RWPE2 (cell line): Measurements from ENCODE around the gene GALNT18.

Experiments used
- ATAC-seq: fragments of 200-7000 bp; cut with Tn5 transposase; 3 replicates; pipeline ENCODE4 v1.9.1; 2021; ENCODE audit warnings: low read depth
- DNase-seq: peaks from one replicate; pipeline ENCODE4 v3.0.0-alpha.2; 2020; ENCODE audit warnings: low spot score
- H3K27ac ChIP-seq: fragments of 450-650 bp; 2 replicates; pipeline ENCODE4 v1.5.1; 2017; ENCODE audit warnings: mild to moderate bottlenecking; ENCODE audit not compliant: poor library complexity, severe bottlenecking
- H3K27me3 ChIP-seq: fragments of 250-450 bp; sonication (Bioruptor Pico); 2 replicates; pipeline ENCODE4 v1.5.1; 2021; ENCODE audit warnings: mild to moderate bottlenecking, moderate library complexity; ENCODE audit not compliant: insufficient read depth, poor library complexity, severe bottlenecking
- H3K36me3 ChIP-seq: fragments of 250-450 bp; sonication (Bioruptor Pico); 2 replicates; pipeline ENCODE4 v1.5.1; 2020; ENCODE audit warnings: low read depth, mild to moderate bottlenecking, moderate library complexity
- H3K4me1 ChIP-seq: fragments of 250-450 bp; sonication (Bioruptor Pico); 2 replicates; pipeline ENCODE4 v1.5.1; 2021; ENCODE audit warnings: mild to moderate bottlenecking, moderate library complexity; ENCODE audit not compliant: insufficient read depth, poor library complexity, severe bottlenecking
- H3K4me3 ChIP-seq: fragments of 250-450 bp; sonication (Bioruptor Pico); 2 replicates; pipeline ENCODE4 v1.5.1; 2021; ENCODE audit warnings: mild to moderate bottlenecking, moderate library complexity; ENCODE audit not compliant: severe bottlenecking
- H3K9me3 ChIP-seq: fragments of 250-450 bp; sonication (Bioruptor Pico); 2 replicates; pipeline ENCODE4 v1.5.1; 2021; ENCODE audit warnings: mild to moderate bottlenecking, moderate library complexity; ENCODE audit not compliant: severe bottlenecking
- CTCF ChIP-seq: fragments of 450-650 bp; IDR thresholded peaks from one replicate; pipeline ENCODE4 v1.5.1; 2017; ENCODE audit warnings: mild to moderate bottlenecking, moderate library complexity; ENCODE audit not compliant: poor library complexity, severe bottlenecking

The GALNT18 gene

DNA sequence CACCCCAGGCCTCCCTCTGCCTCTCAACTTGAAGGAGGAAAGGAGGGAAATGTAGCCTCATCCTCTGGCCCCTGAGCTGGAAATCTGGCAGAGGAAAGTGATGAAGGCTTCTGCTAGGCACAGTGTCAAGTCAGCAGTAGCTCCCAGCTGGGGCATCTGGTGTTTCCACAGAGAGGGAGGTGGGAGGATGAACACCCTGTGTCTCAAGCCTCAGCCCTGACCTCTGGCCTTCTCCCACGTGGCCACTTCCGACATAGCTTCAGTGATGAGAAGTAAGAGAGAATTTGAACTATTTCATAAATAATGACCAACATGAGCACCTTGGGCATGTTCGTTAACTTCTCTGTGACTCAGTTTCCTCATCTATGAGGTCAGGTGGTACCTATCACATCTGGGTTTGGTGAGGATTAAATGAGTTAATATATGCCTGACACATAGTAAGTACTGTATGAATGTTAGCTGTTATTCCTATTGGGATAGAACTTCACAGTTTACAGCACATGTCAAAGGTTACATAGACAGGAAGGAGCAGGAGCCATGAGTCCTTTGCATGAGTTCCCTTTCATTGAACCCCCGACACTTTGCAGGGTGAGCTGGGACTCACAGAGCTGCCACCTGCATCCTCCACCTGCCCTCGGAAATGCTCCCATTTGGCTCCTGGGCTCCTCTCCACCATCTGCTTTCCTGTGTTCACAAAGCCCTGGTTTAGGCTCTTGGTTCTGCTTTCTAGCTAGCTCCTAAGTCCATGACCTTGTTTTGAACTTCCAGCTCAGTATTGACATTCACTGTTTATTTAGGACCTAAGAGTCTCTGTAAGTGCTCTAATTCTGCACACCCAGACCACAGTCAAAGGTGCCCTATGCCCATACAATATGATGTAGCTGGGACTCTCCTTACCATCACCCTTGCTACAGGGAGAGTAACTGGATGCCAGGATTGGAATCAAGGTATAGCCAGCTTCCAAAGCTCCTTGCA, 330.5 kb downstream of the GALNT18 start:
- no peak for TF ChIP-seq CTCF
- no peak for DNase-seq
- H3K9me3 ChIP-seq = no peaks in the 10 kb centered on the region

DNA sequence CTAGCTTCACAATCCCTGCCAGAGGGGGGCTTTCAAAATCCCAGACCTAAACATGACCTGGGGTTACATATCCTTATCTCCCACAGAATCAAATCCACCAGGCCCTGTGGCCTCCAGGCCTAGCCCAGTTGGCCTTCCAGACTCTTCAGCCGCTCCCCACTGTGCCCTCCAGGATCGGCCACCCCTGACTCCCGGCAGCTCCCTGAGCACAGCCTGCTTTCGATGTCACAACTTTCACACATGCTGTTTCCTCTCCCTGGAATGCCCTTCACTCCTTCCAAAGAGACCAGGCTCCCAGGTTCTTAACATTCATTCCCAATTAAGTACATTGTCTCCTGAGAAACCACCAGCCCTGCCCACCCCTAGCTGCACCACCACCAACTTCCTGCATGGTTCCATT, 331.5 kb downstream of the GALNT18 start:
- no peaks in the 10 kb centered on the region for H3K36me3 ChIP-seq
- no peak for TF ChIP-seq CTCF
- ATAC-seq (no peak), DNase-seq (no peak)
- H3K4me3 ChIP-seq = no peak overlapping the region
- no peaks in the 10 kb centered on the region for H3K4me1 ChIP-seq
- H3K9me3 ChIP-seq = no peaks in the 10 kb centered on the region
- H3K27me3 ChIP-seq = no peaks in the 10 kb centered on the region
- no peak overlapping the region for H3K27ac ChIP-seq

More for the DNA sequence above, 330.5 kb downstream of the GALNT18 start:
- Histone ChIP-seq H3K36me3 (no peaks in the 10 kb centered on the region), H3K27ac (no peak overlapping the region), H3K4me3 (no peak overlapping the region), H3K27me3 (no peaks in the 10 kb centered on the region), H3K4me1 (no peaks in the 10 kb centered on the region)
- no peak for ATAC-seq

GRCh38 chr11:11289669-11290068, 332.1 kb downstream of the GALNT18 start:
- DNase-seq = no peak
- no peak overlapping the region for H3K27ac ChIP-seq
- TF ChIP-seq CTCF = no peak
- no peaks in the 10 kb centered on the region for H3K4me1 ChIP-seq
- ATAC-seq = no peak
- H3K36me3 ChIP-seq = no peaks in the 10 kb centered on the region
- no peaks in the 10 kb centered on the region for H3K27me3 ChIP-seq
- H3K9me3 ChIP-seq = no peaks in the 10 kb centered on the region
- no peak overlapping the region for H3K4me3 ChIP-seq

GRCh38 chr11:11288972-11289616, 332.7 kb downstream of the GALNT18 start:
- H3K27ac ChIP-seq = no peak overlapping the region
- no peak for DNase-seq
- H3K4me3 ChIP-seq = no peak overlapping the region

More at GRCh38 chr11:11288972-11289616, 332.7 kb downstream of the GALNT18 start:
- no peak for TF ChIP-seq CTCF
- Histone ChIP-seq H3K4me1 (no peaks in the 10 kb centered on the region), H3K36me3 (no peaks in the 10 kb centered on the region), H3K27me3 (no peaks in the 10 kb centered on the region), H3K9me3 (no peaks in the 10 kb centered on the region)
- no peak for ATAC-seq
